ENCODE data around the gene ANKRD33B. TPM values are rescaled to one million over a fixed set of nuclear protein-coding genes. Genes with fewer than 3 reads are reported as not detected.
A peak's percentile ranks its signal among the peaks of the same experiment; 100 is the strongest.

Gene ANKRD33B
- total and polyA plus RNA-seq, 9 of the 15 experiments (the other 6 are each of a cell fraction or from before 2014, with no cell fraction given) = 0.10 to 1.7 (median 0.40) TPM

- ChIA-PET POLR2A (no interaction called here), CTCF (ENCODE audit: low intra/inter-chr PET ratio) (no interaction called here)
- ATAC-seq (no peak), DNase-seq (ENCODE audit: extremely low read depth in 1 of 4, low spot score in 3 of 4) (no peak), FAIRE-seq (no peak)
- H3K4me1 ChIP-seq (replicated peaks in 1 of 2; ENCODE audit: control insufficient read depth in 2 of 2, insufficient read depth in 2 of 2, low read length in 2 of 2) = peaks cover 0 to under 1% of the 10 kb centered on the region in 2 experiments; a peak in 2 of 5 replicates
- no peak overlapping the region for H3K4me3 ChIP-seq
- 4% methylated on average over 4 of the region's 4 CpGs for WGBS (ENCODE audit: insufficient coverage, low coverage, missing lambda C conversion rate)
- H3K9me1 ChIP-seq (ENCODE audit: control insufficient read depth, insufficient read depth, low read length) = no peaks in the 10 kb centered on the region
- intact Hi-C loops (cut with micrococcal nuclease) (no loop called here), in situ Hi-C loops (cut with MboI) (no loop called here)
- BruUV-seq (replicated peaks) = no TSS peak
- H4K20me1 ChIP-seq (replicated peaks; ENCODE audit: control insufficient read depth, insufficient read depth, low read length) = no peaks in the 10 kb centered on the region; the same call in 1 of the 2 replicates
- H3K36me3 ChIP-seq (ENCODE audit: control insufficient read depth, insufficient read depth, low read length) = no peaks in the 10 kb centered on the region
- H3K9ac ChIP-seq (ENCODE audit: insufficient read depth in 1 of 2, low read depth in 2 of 2, low read length in 2 of 2) = no peak overlapping the region
- H2AFZ ChIP-seq (ENCODE audit: low read depth, low read length) = no peak overlapping the region
- no peak overlapping the region for H3K27ac ChIP-seq (ENCODE audit: extremely low read depth, low read depth, low read length)
- TF ChIP-seq BRF2 (IDR thresholded peaks at IDR 0.05; ENCODE audit: borderline replicate concordance, insufficient read depth, insufficient read length) (no peak), HOMEZ (CRISPR knock-in tag; IDR thresholded peaks at IDR 0.05) (no peak), FOSL1 (tag; conservative IDR thresholded peaks at IDR 0.05) (peak; percentile 40; the same call in 1 of the 2 replicates), POLR2A (conservative IDR thresholded peaks at IDR 0.05) (no peak), RBM25 (IDR thresholded peaks at IDR 0.05; ENCODE audit: low read depth, low read length, severe bottlenecking) (peak; percentile 90), ZNF436 (CRISPR knock-in tag; IDR thresholded peaks at IDR 0.05) (no peak), JUN (IDR thresholded peaks at IDR 0.05; ENCODE audit: borderline replicate concordance, low read depth, low read length) (no peak), JUN (CRISPR knock-in tag; IDR thresholded peaks at IDR 0.05; ENCODE audit: borderline replicate concordance) (no peak), NFE2 (IDR thresholded peaks at IDR 0.05; ENCODE audit: low read depth) (0 out of 2 replicates have a peak, but pooled peaks have one; percentile 20)
- H3K9me3 ChIP-seq (replicated peaks; ENCODE audit: control insufficient read depth, insufficient read depth, low read depth, low read length) = no peaks in the 10 kb centered on the region
- H3K27me3 ChIP-seq (ENCODE audit: control insufficient read depth in 2 of 2, insufficient read depth in 2 of 2, low read length in 2 of 2) = peaks cover 21 to 44% of the 10 kb centered on the region in 2 experiments
- H3K4me2 ChIP-seq (ENCODE audit: insufficient read depth, low read length) = no peak overlapping the region
- no peaks in the 10 kb centered on the region for H3K79me2 ChIP-seq (ENCODE audit: control insufficient read depth, insufficient read depth, low read length)
Measured at GRCh38 chr5:10668697-10669096, 104.8 kb downstream of the ANKRD33B start.

All from K562 (cell line).